ENCODE results near the gene KLRF2.
"Not testable (repeated sequence)": the region's sequence is repeated elsewhere in the genome, so short reads cannot be mapped to it uniquely, and the experiment has no call there.

KLRF2 gene

GRCh38 chr12:9881246-9881645, at the start of gene KLRF2:
Gene KLRF2, plus strand, starts transcription at chr12:9881489. Its CDS starts 107 bp downstream, at chr12:9881596.
- no peak for DNase-seq (ENCODE audit: low spot score)

- no peak for DNase-seq (ENCODE audit: low spot score)
These were observed 49.6 kb upstream of the KLRF2 start for GRCh38 chr12:9831720-9832119.

GRCh38 chr12:9843407-9843806, 37.9 kb upstream of the KLRF2 start:
- no peak for DNase-seq (ENCODE audit: low spot score)

- DNase-seq (ENCODE audit: low spot score): no peak
These were observed 32.4 kb upstream of the KLRF2 start for GRCh38 chr12:9848899-9849298.

- DNase-seq (ENCODE audit: low spot score): no peak
These were observed 30.2 kb upstream of the KLRF2 start for GRCh38 chr12:9851050-9851449.

- no peak for DNase-seq (ENCODE audit: low spot score)
These were observed 29.4 kb upstream of the KLRF2 start for GRCh38 chr12:9851927-9852326.

- DNase-seq (ENCODE audit: low spot score): no peak
These were observed 25.1 kb upstream of the KLRF2 start for GRCh38 chr12:9856151-9856550.

- no peak for DNase-seq (ENCODE audit: low spot score)
These were observed 24.4 kb upstream of the KLRF2 start for GRCh38 chr12:9856894-9857293.

GRCh38 chr12:9858135-9858534, 23.2 kb upstream of the KLRF2 start:
- DNase-seq (ENCODE audit: low spot score): no peak

GRCh38 chr12:9864913-9865675, 16.2 kb upstream of the KLRF2 start:
- DNase-seq (ENCODE audit: low spot score): no peak

GRCh38 chr12:9866860-9867269, 14.4 kb upstream of the KLRF2 start:
- no peak for DNase-seq (ENCODE audit: low spot score)

GRCh38 chr12:9867531-9867930, 13.8 kb upstream of the KLRF2 start:
- DNase-seq (ENCODE audit: low spot score): no peak

GRCh38 chr12:9868311-9868801, 12.9 kb upstream of the KLRF2 start:
- DNase-seq (ENCODE audit: low spot score): no peak

- no peak for DNase-seq (ENCODE audit: low spot score)
These were observed 12.4 kb upstream of the KLRF2 start for GRCh38 chr12:9868951-9869306.

- no peak for DNase-seq (ENCODE audit: low spot score)
These were observed 11.8 kb upstream of the KLRF2 start, which contains the start of gene CLEC2B for GRCh38 chr12:9869307-9870161. Gene CLEC2B, minus strand, starts transcription at chr12:9869354.

GRCh38 chr12:9870286-9870866, 10.9 kb upstream of the KLRF2 start:
- no peak for DNase-seq (ENCODE audit: low spot score)

GRCh38 chr12:9872162-9872561, 9.1 kb upstream of the KLRF2 start:
- DNase-seq (ENCODE audit: low spot score): no peak

- no peak for DNase-seq (ENCODE audit: low spot score)
These were observed 8.5 kb upstream of the KLRF2 start for GRCh38 chr12:9872742-9873141.

- not testable (repeated sequence) for DNase-seq (ENCODE audit: low spot score)
These were observed 5.2 kb upstream of the KLRF2 start for GRCh38 chr12:9876120-9876519.

- DNase-seq (ENCODE audit: low spot score): no peak
These were observed 684 bp upstream of the KLRF2 start for GRCh38 chr12:9880532-9881078.

- no peak for DNase-seq (ENCODE audit: low spot score)
These were observed 699 bp downstream of the KLRF2 start for GRCh38 chr12:9881988-9882387.

- DNase-seq (ENCODE audit: low spot score): no peak
These were observed 1.9 kb downstream of the KLRF2 start for GRCh38 chr12:9883175-9883574.
